Omental fat pad (tissue), 4 donors: ENCODE data around the gene TMPRSS11B. TPM values are rescaled to one million over a fixed set of nuclear protein-coding genes. Genes with fewer than 3 reads are reported as not detected.

Source experiments
- ATAC-seq: fragments of 150-250 bp; one replicate; pipeline ENCODE4 v1.9.1; 2016; ENCODE audit warnings: mild to moderate bottlenecking, moderate library complexity; ENCODE audit not compliant: low FRiP score
- DNase-seq: peaks from one replicate; pipeline ENCODE4 v3.0.0-alpha.2; 2019; ENCODE audit warnings: low spot score
- total RNA-seq, 4 donors: library from RNA; depleted of rRNA; stranded (reverse); fragments of >200 nt; gene quantifications; one replicate each; pipeline ENCODE4 v1.1.0, GENCODE V29; 2016
- TF ChIP-seq, protein P1 (sequence below), 3 donors: fragments of 450-650 bp; IDR thresholded peaks; one replicate each; pipeline ENCODE4 v1.5.1; 2016 to 2017; ENCODE audit warnings: antibody characterized with exemption in 3 of 3, mild to moderate bottlenecking in 3 of 3, moderate library complexity in 2 of 3

TMPRSS11B gene
- total RNA-seq, 4 donors from 2014 or later, result not detected

- TF ChIP-seq, protein P1, sequence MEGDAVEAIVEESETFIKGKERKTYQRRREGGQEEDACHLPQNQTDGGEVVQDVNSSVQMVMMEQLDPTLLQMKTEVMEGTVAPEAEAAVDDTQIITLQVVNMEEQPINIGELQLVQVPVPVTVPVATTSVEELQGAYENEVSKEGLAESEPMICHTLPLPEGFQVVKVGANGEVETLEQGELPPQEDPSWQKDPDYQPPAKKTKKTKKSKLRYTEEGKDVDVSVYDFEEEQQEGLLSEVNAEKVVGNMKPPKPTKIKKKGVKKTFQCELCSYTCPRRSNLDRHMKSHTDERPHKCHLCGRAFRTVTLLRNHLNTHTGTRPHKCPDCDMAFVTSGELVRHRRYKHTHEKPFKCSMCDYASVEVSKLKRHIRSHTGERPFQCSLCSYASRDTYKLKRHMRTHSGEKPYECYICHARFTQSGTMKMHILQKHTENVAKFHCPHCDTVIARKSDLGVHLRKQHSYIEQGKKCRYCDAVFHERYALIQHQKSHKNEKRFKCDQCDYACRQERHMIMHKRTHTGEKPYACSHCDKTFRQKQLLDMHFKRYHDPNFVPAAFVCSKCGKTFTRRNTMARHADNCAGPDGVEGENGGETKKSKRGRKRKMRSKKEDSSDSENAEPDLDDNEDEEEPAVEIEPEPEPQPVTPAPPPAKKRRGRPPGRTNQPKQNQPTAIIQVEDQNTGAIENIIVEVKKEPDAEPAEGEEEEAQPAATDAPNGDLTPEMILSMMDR (IDR thresholded peaks at IDR 0.05), result no peak
- ATAC-seq (no peak), DNase-seq (no peak)
Measured at GRCh38 chr4:68259191-68259590, 13.7 kb upstream of the TMPRSS11B start.

- TF ChIP-seq, protein P1 (IDR thresholded peaks at IDR 0.05), result no peak
- ATAC-seq, result no peak
- no peak for DNase-seq
Measured at GRCh38 chr4:68257719-68258118, 12.2 kb upstream of the TMPRSS11B start.

GRCh38 chr4:68256284-68256683 is 10.8 kb upstream of the TMPRSS11B start:
- no peak for ATAC-seq
- TF ChIP-seq, protein P1 (IDR thresholded peaks at IDR 0.05), result no peak

GRCh38 chr4:68250151-68250930 is 4.8 kb upstream of the TMPRSS11B start:
- ATAC-seq (no peak), DNase-seq (no peak)
- TF ChIP-seq, protein P1 (IDR thresholded peaks at IDR 0.05), result no peak

More at GRCh38 chr4:68256284-68256683, 10.8 kb upstream of the TMPRSS11B start:
- DNase-seq, result no peak

DNA sequence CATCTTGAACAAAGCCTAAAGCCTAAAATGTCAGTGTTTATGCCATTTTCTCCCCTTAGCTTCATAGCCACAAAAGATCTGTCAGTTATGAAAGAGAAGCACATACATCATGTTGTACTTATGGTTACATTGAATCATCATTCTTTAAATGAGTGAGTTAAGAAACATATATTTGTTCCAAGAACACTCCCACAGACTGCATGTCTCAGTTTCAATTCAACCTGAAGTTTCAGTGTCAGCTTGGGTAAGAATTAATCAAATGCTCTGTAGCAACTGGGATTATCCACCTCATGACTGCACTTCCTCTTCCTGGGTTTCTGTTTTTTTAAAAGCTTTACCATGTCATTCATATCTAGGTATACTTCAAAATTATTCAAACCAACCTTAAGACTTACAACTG is 3.9 kb upstream of the TMPRSS11B start:
- TF ChIP-seq, protein P1 (IDR thresholded peaks at IDR 0.05), result no peak
- ATAC-seq (no peak), DNase-seq (no peak)

DNA sequence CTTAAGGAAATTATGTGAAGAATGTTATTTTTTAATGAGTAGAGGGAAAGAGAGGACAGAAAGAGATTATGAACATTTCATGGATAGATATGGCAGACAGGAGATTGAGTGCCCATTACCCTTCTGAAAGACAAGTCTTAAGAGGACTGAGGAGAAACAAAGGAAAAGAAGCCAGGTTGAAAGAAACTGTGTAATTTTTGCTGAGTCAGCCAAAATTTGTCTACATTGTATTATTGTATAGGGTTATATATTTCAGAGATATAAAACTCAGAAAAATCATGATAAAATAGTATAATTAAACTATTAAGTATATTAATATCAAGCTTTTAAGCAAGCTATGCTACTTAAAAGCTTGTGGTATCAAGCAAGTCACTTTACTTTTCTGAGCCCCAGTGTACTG is 4.9 kb downstream of the TMPRSS11B start:
- TF ChIP-seq, protein P1 (IDR thresholded peaks at IDR 0.05), result no peak
- ATAC-seq (no peak), DNase-seq (no peak)

DNA sequence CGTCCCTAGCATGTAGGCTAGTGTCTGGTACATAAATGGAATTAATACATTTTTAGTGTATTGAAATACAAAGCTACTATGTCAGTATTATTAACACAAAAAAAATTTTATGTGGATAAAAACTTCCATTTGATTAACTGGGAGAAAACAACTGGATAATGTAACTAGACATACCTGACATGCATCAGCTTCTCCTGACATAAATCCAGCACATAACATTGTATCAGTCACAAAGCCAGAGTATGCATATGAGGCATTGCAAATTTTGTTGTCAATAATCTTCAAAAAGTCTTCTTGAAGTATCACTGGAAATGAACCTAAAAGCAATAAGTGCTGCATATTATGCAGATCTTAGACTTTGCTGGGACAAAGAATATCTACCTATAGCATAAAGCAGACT is 16.9 kb downstream of the TMPRSS11B start:
- TF ChIP-seq, protein P1 (IDR thresholded peaks at IDR 0.05), result no peak
- DNase-seq, result no peak
- ATAC-seq, result no peak
